Stimulated activated CD4-positive, alpha-beta T cell treated with anti-CD3 and anti-CD28 coated beads, Interleukin-15, amount 100 ng/mL, for 48 hours (primary cell): Measurements from ENCODE around the gene RGS10.

ENCODE experiments used
- DNase-seq, 2 donors: peaks; one replicate each; pipeline ENCODE4 v3.0.0-alpha.2; 2020; ENCODE audit warnings: low read depth in 2 of 2

RGS10 gene

GRCh38 chr10:119497243-119497642 is 45.3 kb downstream of the RGS10 start:
- DNase-seq, result no peak

- peak; percentile 60 to 69 for DNase-seq
These were observed 46.2 kb downstream of the RGS10 start for GRCh38 chr10:119496273-119496672.

GRCh38 chr10:119495545-119495944 is 47.0 kb downstream of the RGS10 start:
- no peak for DNase-seq

GRCh38 chr10:119495021-119495505 is 47.5 kb downstream of the RGS10 start:
- DNase-seq, result no peak

- DNase-seq, result no peak
These were observed 48.1 kb downstream of the RGS10 start for GRCh38 chr10:119494236-119495020.

- no peak for DNase-seq
These were observed 49.4 kb downstream of the RGS10 start for GRCh38 chr10:119493155-119493554.

GRCh38 chr10:119491966-119492757 is 50.4 kb downstream of the RGS10 start:
- no peak for DNase-seq

GRCh38 chr10:119489991-119490326 is 52.6 kb downstream of the RGS10 start:
- no peak for DNase-seq

GRCh38 chr10:119488675-119489074 is 53.8 kb downstream of the RGS10 start:
- no peak for DNase-seq

GRCh38 chr10:119483839-119484238 is 58.7 kb downstream of the RGS10 start:
- DNase-seq, result no peak

GRCh38 chr10:119483001-119483400 is 59.5 kb downstream of the RGS10 start:
- no peak for DNase-seq

- no peak for DNase-seq
These were observed 60.6 kb downstream of the RGS10 start for GRCh38 chr10:119481781-119482426.

GRCh38 chr10:119480667-119481066 is 61.9 kb downstream of the RGS10 start:
- no peak for DNase-seq

- no peak for DNase-seq
These were observed 63.0 kb downstream of the RGS10 start for GRCh38 chr10:119479532-119479931.

GRCh38 chr10:119478811-119479341 is 63.6 kb downstream of the RGS10 start:
- DNase-seq, result no peak

- no peak for DNase-seq
These were observed 64.3 kb downstream of the RGS10 start for GRCh38 chr10:119478111-119478802.

- DNase-seq, result no peak
These were observed 65.1 kb downstream of the RGS10 start for GRCh38 chr10:119477444-119477843.

- DNase-seq, result no peak
These were observed 67.9 kb downstream of the RGS10 start for GRCh38 chr10:119474606-119475005.

- no peak for DNase-seq
These were observed 68.7 kb downstream of the RGS10 start for GRCh38 chr10:119473771-119474170.

- DNase-seq, result no peak
These were observed 71.4 kb downstream of the RGS10 start for GRCh38 chr10:119470920-119471702.

GRCh38 chr10:119469846-119470245 is 72.7 kb downstream of the RGS10 start:
- no peak for DNase-seq
